Smooth muscle cell of the pulmonary artery (primary cell): ENCODE data around the gene SAMD4B. TPM values are rescaled to one million over a fixed set of nuclear protein-coding genes. Genes with fewer than 3 reads are reported as not detected.

Source experiments
- total RNA-seq: library from RNA; depleted of rRNA; stranded (reverse); fragments of >200 nt; gene quantifications from 2 replicates; pipeline ENCODE4 v1.2.3, GENCODE V29; 2014

The SAMD4B gene, protein sequence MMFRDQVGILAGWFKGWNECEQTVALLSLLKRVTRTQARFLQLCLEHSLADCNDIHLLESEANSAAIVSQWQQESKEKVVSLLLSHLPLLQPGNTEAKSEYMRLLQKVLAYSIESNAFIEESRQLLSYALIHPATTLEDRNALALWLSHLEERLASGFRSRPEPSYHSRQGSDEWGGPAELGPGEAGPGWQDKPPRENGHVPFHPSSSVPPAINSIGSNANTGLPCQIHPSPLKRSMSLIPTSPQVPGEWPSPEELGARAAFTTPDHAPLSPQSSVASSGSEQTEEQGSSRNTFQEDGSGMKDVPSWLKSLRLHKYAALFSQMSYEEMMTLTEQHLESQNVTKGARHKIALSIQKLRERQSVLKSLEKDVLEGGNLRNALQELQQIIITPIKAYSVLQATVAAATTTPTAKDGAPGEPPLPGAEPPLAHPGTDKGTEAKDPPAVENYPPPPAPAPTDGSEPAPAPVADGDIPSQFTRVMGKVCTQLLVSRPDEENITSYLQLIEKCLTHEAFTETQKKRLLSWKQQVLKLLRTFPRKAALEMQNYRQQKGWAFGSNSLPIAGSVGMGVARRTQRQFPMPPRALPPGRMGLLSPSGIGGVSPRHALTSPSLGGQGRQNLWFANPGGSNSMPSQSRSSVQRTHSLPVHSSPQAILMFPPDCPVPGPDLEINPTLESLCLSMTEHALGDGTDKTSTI
- total RNA-seq: 91.9 and 106 TPM in 2 replicates

DNA sequence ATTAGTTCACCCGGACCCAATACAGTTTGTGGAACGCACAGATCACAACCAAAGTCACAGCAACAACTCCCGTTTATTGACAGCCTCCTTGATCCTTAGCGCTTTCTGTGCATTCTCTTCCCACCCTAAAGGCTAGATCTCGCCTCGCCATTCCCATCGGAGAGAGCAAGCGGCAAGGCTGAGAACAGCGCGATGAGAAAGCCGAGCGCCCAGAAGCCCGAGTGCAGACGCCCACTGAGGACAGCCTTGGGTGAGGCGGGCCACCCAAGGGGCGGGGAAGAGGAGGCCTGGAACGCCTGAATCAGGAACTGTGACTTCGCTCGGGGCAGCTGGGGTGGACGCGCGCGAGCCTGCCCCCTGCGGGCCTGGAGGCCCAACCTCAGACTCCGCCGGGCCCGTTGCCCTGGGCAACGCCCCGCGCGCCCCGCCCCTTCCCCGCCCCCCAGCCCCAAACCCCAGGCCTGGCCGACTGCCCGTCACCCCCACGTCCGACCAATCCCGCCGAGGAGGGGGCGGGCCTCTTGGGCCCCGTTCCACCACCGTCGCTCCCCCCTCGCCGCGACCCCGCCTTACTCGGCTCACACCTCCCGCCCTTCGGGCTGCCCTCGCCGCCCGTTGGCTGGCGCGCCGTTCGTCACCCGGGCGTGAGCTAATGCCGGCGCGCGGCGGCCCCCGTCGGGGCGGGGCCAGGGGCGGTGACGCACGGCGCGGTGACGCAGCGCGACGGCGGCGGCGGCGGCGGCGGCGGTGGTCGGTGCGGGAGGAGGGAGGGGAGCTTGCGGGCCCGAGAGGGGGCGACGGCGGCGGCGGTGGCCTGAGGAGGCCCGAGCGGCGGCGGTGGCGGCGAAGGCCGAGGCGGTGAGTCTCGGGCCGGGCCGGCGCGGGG lies at the start of gene SAMD4B:
SAMD4B (plus strand) TSS at position 703 of the 886 bp plus-strand sequence. CDS start 14,473 bp downstream, outside the sequence.

DNA sequence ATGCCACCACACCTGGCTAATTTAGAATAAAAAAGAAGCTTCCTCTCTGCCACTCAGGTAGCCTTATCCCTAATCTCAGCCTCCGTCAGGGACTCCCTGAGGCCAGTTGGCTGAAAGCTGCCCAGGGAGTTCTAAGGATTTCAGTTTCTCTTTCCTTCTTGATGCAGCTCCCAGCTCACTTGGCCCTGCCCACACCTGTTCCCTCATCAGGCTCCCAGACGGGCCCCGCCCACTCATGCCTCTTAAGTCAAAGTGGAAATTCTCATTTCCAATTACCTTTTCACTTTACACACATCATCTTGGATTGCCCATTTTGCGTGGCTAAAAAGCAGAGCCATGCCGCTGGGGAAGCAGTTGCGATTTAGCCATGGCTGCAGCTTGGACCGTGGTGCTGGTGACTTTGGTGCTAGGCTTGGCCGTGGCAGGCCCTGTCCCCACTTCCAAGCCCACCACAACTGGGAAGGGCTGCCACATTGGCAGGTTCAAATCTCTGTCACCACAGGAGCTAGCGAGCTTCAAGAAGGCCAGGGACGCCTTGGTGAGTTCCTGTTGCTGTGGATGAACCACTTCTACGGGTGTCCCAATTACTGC lies 46.1 kb upstream of the SAMD4B start, which contains the start of gene IFNL1:
IFNL1 (plus strand) TSS at position 353 of the 591 bp plus-strand sequence; CDS start at position 368, 15 bp downstream.

DNA sequence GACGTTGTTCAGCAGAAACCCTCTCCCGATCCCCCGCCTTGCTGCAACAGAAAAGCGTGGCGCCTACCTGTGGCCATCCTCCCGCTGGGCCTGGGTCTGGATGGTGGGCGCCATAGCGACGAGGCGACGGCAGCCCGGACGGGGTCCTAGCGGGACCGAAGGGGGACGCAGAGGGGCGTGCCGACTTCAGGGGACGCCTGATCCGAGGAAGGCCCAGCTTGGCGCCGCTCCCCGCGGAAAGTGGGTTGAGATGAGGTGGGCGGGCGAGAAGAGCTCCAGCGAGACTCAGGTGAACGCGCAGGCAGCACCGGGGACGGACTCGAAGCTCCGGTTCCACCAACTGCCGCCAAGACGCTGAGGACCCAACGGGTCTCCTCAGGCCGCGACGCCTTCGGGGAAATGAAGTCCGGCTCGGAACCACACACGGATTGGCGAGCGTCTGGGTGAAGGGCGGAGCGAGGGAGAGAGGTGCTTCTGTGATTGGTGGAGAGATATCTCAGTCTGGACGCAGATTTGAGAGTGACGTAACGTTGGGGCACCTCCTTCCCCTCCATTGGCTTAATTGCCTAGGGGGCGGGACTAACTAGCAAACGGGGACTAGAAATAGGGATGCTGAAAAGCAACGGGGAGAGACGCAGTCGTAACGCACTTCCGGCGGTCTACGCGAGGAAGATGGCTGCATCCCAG lies 48.7 kb downstream of the SAMD4B start, which contains the start of the genes MED29 and PAF1:
MED29 (plus strand) TSS at position 628 of the 687 bp plus-strand sequence; CDS start at position 673, 45 bp downstream.
PAF1 (minus strand) TSS at position 356 of the 687 bp plus-strand sequence; CDS start at position 114, 242 bp downstream.

DNA sequence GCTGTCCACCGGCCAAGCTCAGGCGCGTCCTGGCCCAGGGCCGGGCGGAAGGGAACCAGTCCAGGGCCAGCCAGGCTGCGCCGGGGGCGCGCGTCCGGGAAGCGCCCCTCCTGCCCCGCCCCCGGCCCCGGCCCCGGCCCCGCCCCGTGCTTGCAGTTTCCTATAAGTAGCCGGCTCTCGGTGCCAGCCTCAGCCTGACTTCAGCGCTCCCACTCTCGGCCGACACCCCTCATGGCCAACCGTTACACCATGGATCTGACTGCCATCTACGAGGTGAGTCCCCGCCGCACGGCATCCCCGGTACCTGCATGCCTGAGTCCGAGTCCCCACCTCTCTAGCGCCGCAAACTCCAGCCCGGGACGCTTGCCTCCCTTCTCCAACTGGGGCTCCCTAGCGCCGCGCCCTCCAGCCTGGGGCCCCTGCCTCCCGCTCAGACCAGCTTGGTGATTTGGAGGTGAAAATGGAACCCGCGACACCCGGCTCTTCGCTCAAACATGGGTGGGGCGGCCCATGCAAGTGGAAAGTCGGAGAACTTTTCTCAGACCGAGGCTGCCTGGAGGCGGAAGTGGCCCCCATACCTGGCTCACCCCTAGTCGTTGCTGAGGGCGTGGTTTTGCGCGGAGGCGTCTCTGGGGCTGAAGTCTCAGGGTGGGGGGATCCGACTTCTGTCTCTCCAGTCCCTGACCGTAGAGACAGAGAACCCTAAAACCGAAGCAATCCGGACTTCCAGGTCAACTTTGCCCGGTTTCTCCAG lies 64.6 kb downstream of the SAMD4B start, which contains the start of gene ZFP36:
ZFP36 (plus strand) TSS at position 192 of the 754 bp plus-strand sequence; CDS start at position 250, 58 bp downstream.

DNA sequence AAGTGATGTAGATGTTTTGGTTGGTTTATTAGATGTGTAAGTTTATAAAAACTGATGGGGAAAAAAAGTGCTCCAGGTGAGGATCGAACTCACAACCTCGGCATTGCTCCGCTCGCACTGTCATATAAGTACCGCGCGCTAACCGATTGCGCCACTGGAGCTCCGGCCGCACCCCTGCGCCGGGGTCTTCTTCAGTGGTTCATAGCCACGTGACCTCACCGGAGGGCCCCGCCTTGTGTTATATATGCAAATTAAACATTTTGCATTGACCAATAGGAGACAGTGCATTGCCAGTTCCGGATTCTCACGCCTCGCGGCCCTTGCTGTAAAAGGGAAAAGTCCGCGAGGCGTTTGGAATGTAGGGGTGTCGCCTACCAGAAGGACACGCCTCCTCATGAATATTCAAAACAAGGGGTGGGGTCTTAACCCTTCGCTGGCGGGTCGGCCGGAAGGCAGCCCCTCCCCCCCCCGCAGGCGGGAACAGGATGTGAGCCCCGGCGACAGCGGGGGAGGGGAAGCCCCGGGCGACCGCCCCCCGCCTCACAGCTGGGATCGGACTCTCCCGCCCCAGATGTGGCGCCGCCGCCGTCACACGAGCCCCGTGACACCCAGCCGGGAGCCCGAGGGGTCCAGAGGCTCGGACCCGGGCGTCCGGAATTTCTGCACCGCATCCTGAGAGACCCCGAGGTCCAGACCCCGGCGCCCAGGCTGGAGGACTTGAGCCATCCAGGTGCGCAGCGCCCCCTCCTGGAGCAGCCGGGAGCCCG lies 70.1 kb downstream of the SAMD4B start, which contains the start of gene PLEKHG2:
PLEKHG2 (plus strand) TSS at position 570 of the 767 bp plus-strand sequence. CDS start 1,418 bp downstream, outside the sequence.

Other genes starting within 250 kb of the SAMD4B start
- gene PAK4, start 216.6 kb upstream of the SAMD4B start, total RNA-seq: 7.7 and 13.7 TPM in 2 replicates
- gene NCCRP1, start 145.5 kb upstream of the SAMD4B start, total RNA-seq: not detected in 2 replicates
- not detected in 2 replicates for gene SYCN, start 138.2 kb upstream of the SAMD4B start, total RNA-seq
- gene IFNL3, start 97.4 kb upstream of the SAMD4B start, total RNA-seq: not detected in 2 replicates
- not detected in 2 replicates for gene IFNL4, start 93.6 kb upstream of the SAMD4B start, total RNA-seq
- gene IFNL2, start 74.0 kb upstream of the SAMD4B start, total RNA-seq: not detected in 2 replicates
- not detected in 2 replicates for gene IFNL1, start 46.0 kb upstream of the SAMD4B start, total RNA-seq
- gene LRFN1, start 21.6 kb upstream of the SAMD4B start, total RNA-seq: 0.26 and 0.50 TPM in 2 replicates
- 0.39 TPM in 1 of 2 replicates, not detected in the other for gene GMFG, start 6.4 kb upstream of the SAMD4B start, total RNA-seq
- gene PAF1, start 48.7 kb downstream of the SAMD4B start, total RNA-seq: 23.2 and 26.5 TPM in 2 replicates
- gene MED29, start 49.0 kb downstream of the SAMD4B start, total RNA-seq: 18.0 and 24.8 TPM in 2 replicates
- 3.0 and 3.3 TPM in 2 replicates for gene ZFP36, start 64.4 kb downstream of the SAMD4B start, total RNA-seq
- 28.3 and 35.1 TPM in 2 replicates for gene PLEKHG2, start 70.2 kb downstream of the SAMD4B start, total RNA-seq
- gene RPS16, start 93.5 kb downstream of the SAMD4B start, total RNA-seq: 78.3 and 93.2 TPM in 2 replicates
- gene SUPT5H, start 103.2 kb downstream of the SAMD4B start, total RNA-seq: 63.9 and 66.3 TPM in 2 replicates
- gene TIMM50, start 138.4 kb downstream of the SAMD4B start, total RNA-seq: 49.0 and 52.6 TPM in 2 replicates
- gene DLL3, start 156.5 kb downstream of the SAMD4B start, total RNA-seq: 0.13 and 0.23 TPM in 2 replicates
- gene SELENOV, start 172.7 kb downstream of the SAMD4B start, total RNA-seq: not detected in 2 replicates
- 2.1 and 2.7 TPM in 2 replicates for gene EID2B, start 190.4 kb downstream of the SAMD4B start, total RNA-seq
- 8.4 and 11.1 TPM in 2 replicates for gene EID2, start 197.7 kb downstream of the SAMD4B start, total RNA-seq